HEK293 (cell line): ENCODE results near the gene ISL2.

Experiments
- CTCF ChIA-PET: fragments of 350-600 bp; formaldehyde crosslinking; extraction: SDS; loops from one replicate; lab custom pipeline; 2021; ENCODE audit warnings: antibody characterized with exemption; lab: Yijun Ruan, JAX
- POLR2A ChIA-PET: fragments of 300-600 bp; formaldehyde crosslinking; extraction: SDS; loops from one replicate; lab custom pipeline; 2020; ENCODE audit warnings: antibody characterized with exemption, inconsistent platforms; lab: Yijun Ruan, JAX
- H3K27ac ChIP-seq: fragments of 200-500 bp; sonication (Bioruptor generic); 2 replicates; pipeline ENCODE4 v1.5.1; 2014; ENCODE audit warnings: low read depth, low read length, control low read depth, inconsistent platforms; ENCODE audit errors: extremely low read depth
- H3K36me3 ChIP-seq, 2 experiments: fragments of 200-500 bp in 1 of 2; sonication (Bioruptor generic) in 1 of 2; 1 replicate in 1 of 2; 2 replicates in 1 of 2; pipeline ENCODE4 v1.5.1; 2014 to 2017; ENCODE audit warnings: inconsistent platforms in 2 of 2, low read length in 2 of 2; ENCODE audit not compliant: control insufficient read depth in 2 of 2, insufficient read depth in 1 of 2
- H3K4me1 ChIP-seq: fragments of 200-500 bp; sonication (Bioruptor generic); 2 replicates; pipeline ENCODE4 v1.5.1; 2014; ENCODE audit warnings: mild to moderate bottlenecking, low read length, inconsistent platforms; ENCODE audit not compliant: control insufficient read depth, insufficient read depth
- H3K4me3 ChIP-seq: 2 replicates; pipeline ENCODE4 v1.5.1; 2011; ENCODE audit warnings: low read depth, mild to moderate bottlenecking, control low read depth, low read length, moderate library complexity
- H3K9me3 ChIP-seq: fragments of 200-500 bp; sonication (Bioruptor generic); 2 replicates; pipeline ENCODE4 v1.5.1; 2014; ENCODE audit warnings: low read depth, low read length, inconsistent platforms; ENCODE audit not compliant: control insufficient read depth, insufficient read depth
- BCL11B ChIP-seq: fragments of 450-650 bp; formaldehyde crosslinking; IDR thresholded peaks from 2 replicates; pipeline ENCODE4 v1.5.1; 2016; ENCODE audit warnings: low read depth, missing biosample characterization, missing genetic modification characterization
- FEZF1 ChIP-seq: fragments of 450-650 bp; formaldehyde crosslinking; IDR thresholded peaks from 2 replicates; pipeline ENCODE4 v1.5.1; 2016; ENCODE audit warnings: missing biosample characterization, missing genetic modification characterization
- GLI2 ChIP-seq: fragments of 450-650 bp; formaldehyde crosslinking; IDR thresholded peaks from 2 replicates; pipeline ENCODE4; 2017; ENCODE audit warnings: missing biosample characterization, missing genetic modification characterization, low read depth, borderline replicate concordance
- KLF9 ChIP-seq: fragments of 450-650 bp; formaldehyde crosslinking; IDR thresholded peaks from 2 replicates; pipeline ENCODE4 v1.5.1; 2016; ENCODE audit warnings: missing biosample characterization, missing genetic modification characterization, low read depth
- PBX3 ChIP-seq: sonication (generic); formaldehyde crosslinking; IDR thresholded peaks from 2 replicates; pipeline ENCODE4 v1.8.1; 2022; ENCODE audit warnings: mild to moderate bottlenecking, moderate library complexity, missing genetic modification reagents
- REPIN1 ChIP-seq: fragments of 450-650 bp; formaldehyde crosslinking; IDR thresholded peaks from 2 replicates; pipeline ENCODE4 v1.5.1; 2017; ENCODE audit warnings: missing biosample characterization, missing genetic modification characterization, low read depth
- SP7 ChIP-seq: fragments of 450-650 bp; formaldehyde crosslinking; IDR thresholded peaks from 2 replicates; pipeline ENCODE4 v1.5.1; 2016; ENCODE audit warnings: missing biosample characterization, missing genetic modification characterization
- ZNF10 ChIP-seq: fragments of 450-650 bp; formaldehyde crosslinking; IDR thresholded peaks from 2 replicates; pipeline ENCODE4 v1.5.1; 2017; ENCODE audit warnings: missing biosample characterization, missing genetic modification characterization
- ZNF133 ChIP-seq: fragments of 450-650 bp; formaldehyde crosslinking; IDR thresholded peaks from 2 replicates; pipeline ENCODE4 v1.5.1; 2016; ENCODE audit warnings: missing biosample characterization, missing genetic modification characterization
- ZNF2 ChIP-seq: fragments of 450-650 bp; formaldehyde crosslinking; IDR thresholded peaks from 2 replicates; pipeline ENCODE4 v1.5.1; 2016; ENCODE audit warnings: missing biosample characterization, missing genetic modification characterization
- ZNF223 ChIP-seq: fragments of 450-650 bp; formaldehyde crosslinking; IDR thresholded peaks from 2 replicates; pipeline ENCODE4 v1.5.1; 2016; ENCODE audit warnings: missing biosample characterization, missing genetic modification characterization
- ZNF239 ChIP-seq: fragments of 450-650 bp; formaldehyde crosslinking; IDR thresholded peaks from 2 replicates; pipeline ENCODE4 v1.5.1; 2016; ENCODE audit warnings: missing biosample characterization, missing genetic modification characterization
- ZNF274 ChIP-seq, 2 experiments: fragments of 200-500 bp in 1 of 2; fragments of 450-650 bp in 1 of 2; sonication (Bioruptor generic) in 1 of 2; formaldehyde crosslinking in 1 of 2; IDR thresholded peaks; 2 replicates each; pipeline versions ENCODE4 v1.5.1 to v1.6.1; 2014 to 2016; ENCODE audit warnings: borderline replicate concordance in 1 of 2, inconsistent platforms in 1 of 2, low read length in 1 of 2, missing biosample characterization in 1 of 2, missing genetic modification characterization in 1 of 2
- ZNF350 ChIP-seq: fragments of 450-650 bp; formaldehyde crosslinking; IDR thresholded peaks from 2 replicates; pipeline ENCODE4 v1.5.0; 2017; ENCODE audit warnings: missing biosample characterization, mild to moderate bottlenecking, missing genetic modification characterization
- ZNF354C ChIP-seq: fragments of 450-650 bp; formaldehyde crosslinking; IDR thresholded peaks from 2 replicates; pipeline ENCODE4 v1.5.1; 2016; ENCODE audit warnings: missing biosample characterization, missing genetic modification characterization, low read depth, borderline replicate concordance
- ZNF37A ChIP-seq: fragments of 450-650 bp; IDR thresholded peaks from 2 replicates; pipeline ENCODE4 v1.5.1; 2018; ENCODE audit warnings: missing biosample characterization, missing genetic modification characterization
- ZNF416 ChIP-seq: fragments of 450-650 bp; formaldehyde crosslinking; IDR thresholded peaks from 2 replicates; pipeline ENCODE4 v1.5.1; 2016; ENCODE audit warnings: missing biosample characterization, missing genetic modification characterization
- ZNF449 ChIP-seq: fragments of 450-650 bp; formaldehyde crosslinking; IDR thresholded peaks from 2 replicates; pipeline ENCODE4 v1.5.1; 2017; ENCODE audit warnings: missing biosample characterization, mild to moderate bottlenecking, missing genetic modification characterization, moderate library complexity
- ZNF48 ChIP-seq: fragments of 450-650 bp; formaldehyde crosslinking; IDR thresholded peaks from 2 replicates; pipeline ENCODE4 v1.5.1; 2016; ENCODE audit warnings: missing biosample characterization, missing genetic modification characterization
- ZNF510 ChIP-seq: fragments of 450-650 bp; formaldehyde crosslinking; IDR thresholded peaks from 2 replicates; pipeline ENCODE4 v1.5.1; 2018; ENCODE audit warnings: mild to moderate bottlenecking, missing genetic modification characterization, missing biosample characterization; ENCODE audit not compliant: insufficient replicate concordance
- ZNF555 ChIP-seq: fragments of 450-650 bp; formaldehyde crosslinking; conservative IDR thresholded peaks from 2 replicates; pipeline ENCODE4 v1.5.1; 2017; ENCODE audit warnings: missing biosample characterization, mild to moderate bottlenecking, missing genetic modification characterization, inconsistent platforms
- ZNF610 ChIP-seq: fragments of 450-650 bp; formaldehyde crosslinking; IDR thresholded peaks from 2 replicates; pipeline ENCODE4 v1.5.1; 2016; ENCODE audit warnings: missing biosample characterization, missing genetic modification characterization, borderline replicate concordance
- ZNF701 ChIP-seq: fragments of 450-650 bp; formaldehyde crosslinking; IDR thresholded peaks from 2 replicates; pipeline ENCODE4 v1.5.1; 2016; ENCODE audit warnings: missing biosample characterization, missing genetic modification characterization
- ZNF76 ChIP-seq: fragments of 450-650 bp; formaldehyde crosslinking; IDR thresholded peaks from 2 replicates; pipeline ENCODE4; 2016; ENCODE audit warnings: low read depth, missing biosample characterization, missing genetic modification characterization, borderline replicate concordance
- ZNF777 ChIP-seq: fragments of 450-650 bp; formaldehyde crosslinking; IDR thresholded peaks from 2 replicates; pipeline ENCODE4 v1.5.1; 2017; ENCODE audit warnings: missing biosample characterization, missing genetic modification characterization, borderline replicate concordance
- ZSCAN18 ChIP-seq: fragments of 450-650 bp; formaldehyde crosslinking; IDR thresholded peaks from 2 replicates; pipeline ENCODE4 v1.5.1; 2016; ENCODE audit warnings: missing biosample characterization, missing genetic modification characterization
- ZXDB ChIP-seq: fragments of 450-650 bp; formaldehyde crosslinking; IDR thresholded peaks from 2 replicates; pipeline ENCODE4 v1.5.1; 2016; ENCODE audit warnings: missing biosample characterization, missing genetic modification characterization
- TF ChIP-seq, protein P1 (sequence below): fragments of 450-650 bp; formaldehyde crosslinking; IDR thresholded peaks from 2 replicates; pipeline ENCODE4 v1.5.1; 2016; ENCODE audit warnings: missing biosample characterization, missing genetic modification characterization
- TF ChIP-seq, protein P2 (sequence below): fragments of 450-650 bp; formaldehyde crosslinking; IDR thresholded peaks from 2 replicates; pipeline ENCODE4 v1.5.1; 2016; ENCODE audit warnings: missing biosample characterization, missing genetic modification characterization

Gene ISL2

DNA sequence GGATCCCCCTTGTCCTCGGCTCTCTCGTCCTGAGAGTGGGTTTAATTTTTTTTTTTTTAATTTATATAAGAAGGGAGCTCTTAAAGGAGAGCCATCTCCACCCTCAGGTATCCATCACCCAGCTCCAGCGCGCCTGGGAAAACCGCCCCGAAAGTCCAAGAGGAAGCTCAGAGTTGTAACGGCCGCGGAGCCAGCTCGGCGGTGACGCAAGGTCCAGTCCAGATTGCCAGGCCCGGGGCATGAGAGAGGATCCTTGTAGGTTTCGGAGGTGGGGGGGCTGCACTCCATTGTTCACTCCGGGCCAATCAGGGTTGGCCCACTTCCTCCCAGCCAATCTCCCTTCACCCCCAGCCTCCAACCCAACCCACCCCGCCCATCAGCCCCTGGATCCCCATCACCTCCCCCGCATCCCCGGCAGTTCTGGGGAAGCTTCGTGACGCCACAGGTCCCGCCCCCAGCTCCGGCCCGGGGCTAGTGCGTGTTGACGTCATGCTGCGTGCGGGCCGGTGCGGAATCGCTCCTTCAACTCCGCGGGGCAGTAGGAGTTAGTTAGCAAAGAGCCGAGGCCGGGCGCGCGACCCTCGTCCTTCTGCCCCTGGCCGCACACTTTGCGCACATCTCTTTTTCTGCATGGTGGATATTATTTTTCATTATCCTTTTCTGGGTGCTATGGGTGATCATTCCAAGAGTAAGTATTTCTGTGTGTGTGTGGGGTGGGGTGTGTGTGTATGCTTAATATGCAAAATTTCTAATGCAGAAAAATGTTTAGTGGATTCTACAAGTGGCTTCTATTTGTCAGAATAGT, at the start of gene ISL2:
TSS of gene ISL2 (plus strand) at position 520 of the 805 bp plus-strand sequence. CDS start at position 631, 111 bp downstream.
- Histone ChIP-seq H3K9me3 (no peaks in the 10 kb centered on the region), H3K4me1 (peaks cover 3% of the 10 kb centered on the region; the same call in 1 of the 2 replicates), H3K36me3 (peaks cover 0 to 24% of the 10 kb centered on the region in 2 experiments; a peak in 1 of 3 replicates), H3K27ac (peak within 1 kb of the TSS; percentile 96), H3K4me3 (peak within 1 kb of the TSS; percentile 78)
- POLR2A ChIA-PET = interaction anchor here (0.5 to 4.3 kb wide), 42 partner anchors 9 to 829 kb away, joined by 3 to 134 read pairs (median 5); partner anchors contain the start of genes ETFA, RCN2 and TSPAN3
- CTCF ChIA-PET = interaction anchor here (0.6 to 4.1 kb wide), 11 partner anchors 10 to 316 kb away, joined by 3 to 14 read pairs (median 3); no protein-coding TSS in a partner anchor
- TF ChIP-seq ZSCAN18 (tag by site-specific recombination) = no peak
- no peak for TF ChIP-seq ZNF37A (tag by site-specific recombination)
- TF ChIP-seq, protein P1, sequence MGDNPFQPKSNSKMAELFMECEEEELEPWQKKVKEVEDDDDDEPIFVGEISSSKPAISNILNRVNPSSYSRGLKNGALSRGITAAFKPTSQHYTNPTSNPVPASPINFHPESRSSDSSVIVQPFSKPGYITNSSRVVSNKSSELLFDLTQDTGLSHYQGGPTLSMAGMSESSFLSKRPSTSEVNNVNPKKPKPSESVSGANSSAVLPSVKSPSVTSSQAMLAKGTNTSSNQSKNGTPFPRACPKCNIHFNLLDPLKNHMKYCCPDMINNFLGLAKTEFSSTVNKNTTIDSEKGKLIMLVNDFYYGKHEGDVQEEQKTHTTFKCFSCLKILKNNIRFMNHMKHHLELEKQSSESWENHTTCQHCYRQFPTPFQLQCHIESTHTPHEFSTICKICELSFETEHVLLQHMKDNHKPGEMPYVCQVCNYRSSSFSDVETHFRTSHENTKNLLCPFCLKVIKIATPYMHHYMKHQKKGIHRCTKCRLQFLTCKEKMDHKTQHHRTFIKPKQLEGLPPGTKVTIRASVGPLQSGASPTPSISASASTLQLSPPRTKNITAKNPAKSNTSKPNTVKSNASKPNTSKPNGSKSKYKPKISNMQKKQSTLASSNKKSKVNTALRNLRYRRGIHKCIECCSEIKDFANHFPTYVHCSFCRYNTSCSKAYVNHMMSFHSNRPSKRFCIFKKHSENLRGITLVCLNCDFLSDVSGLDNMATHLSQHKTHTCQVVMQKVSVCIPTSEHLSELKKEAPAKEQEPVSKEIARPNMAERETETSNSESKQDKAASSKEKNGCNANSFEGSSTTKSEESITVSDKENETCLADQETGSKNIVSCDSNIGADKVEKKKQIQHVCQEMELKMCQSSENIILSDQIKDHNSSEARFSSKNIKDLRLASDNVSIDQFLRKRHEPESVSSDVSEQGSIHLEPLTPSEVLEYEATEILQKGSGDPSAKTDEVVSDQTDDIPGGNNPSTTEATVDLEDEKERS (tag by site-specific recombination) = no peak
- no peak for TF ChIP-seq ZNF274 (IDR thresholded peaks at IDR 0.05; ENCODE audit: low read length)
- TF ChIP-seq ZNF274 (tag by site-specific recombination; IDR thresholded peaks at IDR 0.05; ENCODE audit: borderline replicate concordance) = no peak
- peak; percentile 9; the same call in 1 of the 2 replicates for TF ChIP-seq SP7 (tag by site-specific recombination)
- no peak for TF ChIP-seq ZNF777 (tag by site-specific recombination)
- no peak for TF ChIP-seq ZNF555 (tag by site-specific recombination)
- TF ChIP-seq PBX3 (CRISPR knock-in tag) = 0 out of 2 replicates have a peak, but pooled peaks have one; percentile 21
- TF ChIP-seq ZNF239 = no peak
- TF ChIP-seq BCL11B (tag by site-specific recombination) = no peak
- TF ChIP-seq ZNF350 (tag by site-specific recombination) = no peak
- no peak for TF ChIP-seq REPIN1 (tag by site-specific recombination)
- TF ChIP-seq ZNF76 (tag by site-specific recombination) = peak; percentile 74
- TF ChIP-seq, protein P2, sequence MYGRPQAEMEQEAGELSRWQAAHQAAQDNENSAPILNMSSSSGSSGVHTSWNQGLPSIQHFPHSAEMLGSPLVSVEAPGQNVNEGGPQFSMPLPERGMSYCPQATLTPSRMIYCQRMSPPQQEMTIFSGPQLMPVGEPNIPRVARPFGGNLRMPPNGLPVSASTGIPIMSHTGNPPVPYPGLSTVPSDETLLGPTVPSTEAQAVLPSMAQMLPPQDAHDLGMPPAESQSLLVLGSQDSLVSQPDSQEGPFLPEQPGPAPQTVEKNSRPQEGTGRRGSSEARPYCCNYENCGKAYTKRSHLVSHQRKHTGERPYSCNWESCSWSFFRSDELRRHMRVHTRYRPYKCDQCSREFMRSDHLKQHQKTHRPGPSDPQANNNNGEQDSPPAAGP (tag by site-specific recombination) = no peak
- no peak for TF ChIP-seq ZNF449 (tag by site-specific recombination)
- no peak for TF ChIP-seq ZNF48 (tag by site-specific recombination)
- no peak for TF ChIP-seq ZNF416 (tag by site-specific recombination)
- TF ChIP-seq ZNF510 (tag by site-specific recombination) = no peak
- TF ChIP-seq ZNF10 (tag by site-specific recombination) = peak; percentile 51
- TF ChIP-seq KLF9 (tag by site-specific recombination) = peak; percentile 69; the same call in 1 of the 2 replicates
- peak; percentile 97 for TF ChIP-seq ZXDB
- TF ChIP-seq GLI2 (tag by site-specific recombination) = no peak
- TF ChIP-seq ZNF354C (tag by site-specific recombination) = no peak
- TF ChIP-seq ZNF701 = no peak
- no peak for TF ChIP-seq ZNF610 (tag by site-specific recombination)
- TF ChIP-seq ZNF2 (tag by site-specific recombination) = 0 out of 2 replicates have a peak, but pooled peaks have one; percentile 20
- TF ChIP-seq ZNF223 (tag by site-specific recombination) = no peak
- no peak for TF ChIP-seq FEZF1 (tag by site-specific recombination)
- TF ChIP-seq ZNF133 = no peak
